HEK293 (cell line): ENCODE results near the gene DNASE1.

Experiments
- CTCF ChIP-seq: fragments of 450-650 bp; formaldehyde crosslinking; IDR thresholded peaks from 2 replicates; pipeline ENCODE4 v1.5.1; 2016; ENCODE audit warnings: missing biosample characterization, missing genetic modification characterization
- HOXD13 ChIP-seq: sonication (generic); formaldehyde crosslinking; IDR thresholded peaks from 2 replicates; pipeline ENCODE4 v1.8.0; 2022; ENCODE audit warnings: missing genetic modification reagents, borderline replicate concordance
- WT1 ChIP-seq: fragments of 450-650 bp; formaldehyde crosslinking; IDR thresholded peaks from 2 replicates; pipeline ENCODE4 v1.5.1; 2016; ENCODE audit warnings: missing biosample characterization, missing genetic modification characterization
- ZNF501 ChIP-seq: fragments of 450-650 bp; formaldehyde crosslinking; IDR thresholded peaks from 2 replicates; pipeline ENCODE4 v1.5.1; 2016; ENCODE audit warnings: missing biosample characterization, missing genetic modification characterization

- TF ChIP-seq CTCF (tag by site-specific recombination) (no peak), HOXD13 (CRISPR knock-in tag) (no peak), ZNF501 (no peak), WT1 (no peak)
Observed at GRCh38 chr16:3673201-3673600, 18.7 kb downstream of the DNASE1 start.
